ENCODE data around the gene MYO6. TPM values are rescaled to one million over a fixed set of nuclear protein-coding genes. Genes with fewer than 3 reads are reported as not detected.

The MYO6 gene
- total and polyA plus RNA-seq, 5 experiments from 2014 or later, result 0.91 to 5.6 (median 1.5) TPM

DNA sequence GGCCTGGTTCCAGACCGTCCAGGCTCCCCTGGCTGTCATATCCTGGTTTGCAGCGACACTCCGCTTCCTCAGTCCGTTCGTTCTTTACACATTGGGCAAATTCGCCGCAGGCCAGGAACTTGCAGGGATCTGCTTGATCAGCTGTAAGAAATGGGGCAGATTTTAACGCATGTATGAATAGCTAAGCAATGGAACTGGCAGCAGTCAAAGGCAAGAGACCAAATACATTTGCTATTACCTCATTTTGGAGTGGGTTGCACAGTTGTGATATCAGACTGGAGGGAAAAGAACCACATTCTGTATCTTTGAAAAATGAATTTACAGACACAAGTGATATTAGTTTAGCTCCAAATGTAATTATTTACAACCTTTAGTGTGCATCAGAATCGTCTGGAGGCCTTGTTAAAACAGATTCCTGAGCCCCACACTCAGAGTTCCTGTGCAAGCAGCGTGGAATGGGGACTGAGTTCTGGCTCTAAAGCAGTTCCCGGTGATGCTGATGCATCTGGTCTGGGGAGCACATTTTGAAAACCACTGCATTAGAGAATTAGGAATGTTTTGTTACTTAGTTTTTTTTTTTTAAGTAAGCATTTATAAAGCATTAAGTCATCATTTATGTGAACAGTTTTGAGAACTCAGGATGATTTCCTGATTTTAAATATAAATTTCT lies 182.1 kb downstream of the MYO6 start:
- POLR2A ChIA-PET, result no interaction called here
- H3K4me3 Mint-ChIP-seq, result no peak overlapping the region
- no peaks in the 10 kb centered on the region for H3K36me3 Mint-ChIP-seq
- H3K4me1 Mint-ChIP-seq, result peaks cover 6 to 8% (median 8%) of the 10 kb centered on the region in 4 donors
- peaks cover 10 to 31% (median 17%) of the 10 kb centered on the region in 5 donors for H3K27me3 Mint-ChIP-seq
- H3K9me3 Mint-ChIP-seq, result no peaks in the 10 kb centered on the region
- no peak for DNase-seq
- no peak for ATAC-seq
- H3K27ac Mint-ChIP-seq, result no peak overlapping the region

DNA sequence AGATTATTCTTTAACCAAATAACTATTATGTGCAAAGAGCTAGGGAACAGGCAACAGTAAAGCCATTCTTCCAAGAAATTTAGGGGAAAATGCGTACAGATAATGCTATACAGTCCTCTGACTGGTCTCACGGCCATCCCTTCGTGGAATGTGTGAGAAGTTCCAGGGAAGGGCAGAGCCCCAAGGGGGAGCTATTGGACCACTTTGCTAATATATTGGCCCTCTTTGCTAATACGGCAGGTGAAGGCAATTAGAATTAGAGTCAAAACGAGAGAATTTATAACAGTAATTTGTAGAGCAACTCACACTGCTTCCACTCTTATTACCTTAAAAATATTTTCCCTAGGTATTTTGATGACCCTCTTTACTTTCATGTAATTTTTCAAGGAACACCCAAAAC lies 183.0 kb downstream of the MYO6 start:
- no peaks in the 10 kb centered on the region for H3K9me3 Mint-ChIP-seq
- ATAC-seq (no peak), DNase-seq (no peak)
- peaks cover 10 to 40% (median 24%) of the 10 kb centered on the region in 5 donors for H3K27me3 Mint-ChIP-seq
- H3K4me1 Mint-ChIP-seq, result peaks cover 6 to 8% (median 8%) of the 10 kb centered on the region in 4 donors
- H3K36me3 Mint-ChIP-seq, result no peaks in the 10 kb centered on the region
- no peak overlapping the region for H3K4me3 Mint-ChIP-seq
- POLR2A ChIA-PET, result no interaction called here
- H3K27ac Mint-ChIP-seq, result no peak overlapping the region

DNA sequence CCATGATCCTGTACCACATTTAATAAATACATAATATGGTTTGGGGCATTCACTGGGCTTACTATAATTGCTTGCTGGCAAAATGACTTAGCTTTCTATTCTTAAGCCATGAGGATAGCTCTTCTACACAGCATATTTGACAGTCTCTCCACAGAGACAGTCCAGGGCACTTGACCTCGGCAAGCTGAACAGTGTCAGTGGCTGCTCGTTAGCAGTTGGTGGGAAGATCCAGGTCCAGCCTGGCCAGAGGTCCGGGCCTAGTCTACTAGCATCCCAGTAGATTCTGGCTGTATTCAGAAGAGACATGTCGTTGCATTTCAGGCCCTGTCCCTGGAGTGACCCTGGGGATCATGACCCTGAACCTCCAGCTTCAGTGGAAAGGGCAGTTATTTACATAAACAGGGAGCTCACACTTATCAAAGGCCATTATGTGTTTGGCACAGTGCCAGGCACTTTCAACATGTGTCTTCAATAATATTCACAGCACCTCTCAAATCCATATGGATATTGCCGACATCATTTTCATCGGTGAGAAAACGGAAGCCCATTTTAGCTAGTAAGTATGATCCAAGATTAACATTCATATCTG lies 184.4 kb downstream of the MYO6 start:
- Mint-ChIP-seq H3K9me3 (no peaks in the 10 kb centered on the region), H3K4me1 (peaks cover 6 to 8% (median 8%) of the 10 kb centered on the region in 4 donors), H3K4me3 (no peak overlapping the region), H3K36me3 (no peaks in the 10 kb centered on the region), H3K27me3 (peaks cover 10 to 43% (median 24%) of the 10 kb centered on the region in 5 donors), H3K27ac (no peak overlapping the region)
- ATAC-seq (no peak), DNase-seq (no peak)
- POLR2A ChIA-PET, result no interaction called here

GRCh38 chr6:75934643-75935472 lies 185.8 kb downstream of the MYO6 start:
- ATAC-seq, result peak in 1 of 2 donors; percentile 44
- Mint-ChIP-seq H3K27me3 (peaks cover 10 to 43% (median 26%) of the 10 kb centered on the region in 5 donors), H3K9me3 (peaks cover 0 to 4% (median 0%) of the 10 kb centered on the region in 9 donors), H3K27ac (no peak overlapping the region), H3K36me3 (peaks cover 0 to 2% (median 0%) of the 10 kb centered on the region in 3 donors), H3K4me3 (peak overlapping the region; percentile 60 to 87 (median 79)), H3K4me1 (peaks cover 6 to 8% (median 8%) of the 10 kb centered on the region in 4 donors)
- POLR2A ChIA-PET, result no interaction called here
- DNase-seq, result peak in 5 of 10 donors; percentile 8 to 43 (median 19)

DNA sequence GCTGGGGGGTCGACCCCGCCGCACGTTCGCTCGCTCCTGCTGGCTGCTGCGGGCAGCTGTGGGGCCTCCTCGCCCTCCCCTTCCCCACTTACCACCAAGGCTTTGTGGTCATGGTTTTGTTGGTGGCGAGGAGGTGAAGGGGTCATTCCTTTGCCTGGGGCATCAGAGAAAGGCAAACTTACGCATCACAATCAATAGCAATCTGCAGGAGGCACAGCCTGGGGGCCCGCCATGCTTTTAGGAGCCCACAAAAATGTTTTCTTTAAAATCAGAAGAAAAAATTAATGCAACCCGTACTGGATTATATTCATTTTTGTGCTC lies 186.4 kb downstream of the MYO6 start:
- Mint-ChIP-seq H3K36me3 (peaks cover 0 to 5% (median 0%) of the 10 kb centered on the region in 3 donors), H3K4me1 (peaks cover 6 to 8% (median 8%) of the 10 kb centered on the region in 4 donors), H3K27ac (no peak overlapping the region), H3K4me3 (peak overlapping the region in 8 of 10 donors; percentile 60 to 87 (median 80)), H3K9me3 (peaks cover 0 to 7% (median 0%) of the 10 kb centered on the region in 9 donors), H3K27me3 (peaks cover 10 to 43% (median 28%) of the 10 kb centered on the region in 5 donors)
- DNase-seq, result no peak
- ATAC-seq, result no peak
- POLR2A ChIA-PET, result no interaction called here

- peaks cover 6 to 8% (median 8%) of the 10 kb centered on the region in 4 donors for H3K4me1 Mint-ChIP-seq
- peaks cover 10 to 43% (median 28%) of the 10 kb centered on the region in 5 donors for H3K27me3 Mint-ChIP-seq
- H3K27ac Mint-ChIP-seq, result peak overlapping the region in 1 of 10 donors; percentile 43
- POLR2A ChIA-PET, result no interaction called here
- no peak for ATAC-seq
- no peak overlapping the region for H3K4me3 Mint-ChIP-seq
- DNase-seq, result no peak
- peaks cover 0 to 7% (median 0%) of the 10 kb centered on the region in 9 donors for H3K9me3 Mint-ChIP-seq
- H3K36me3 Mint-ChIP-seq, result peaks cover 0 to 5% (median 0%) of the 10 kb centered on the region in 3 donors
Observed at GRCh38 chr6:75936682-75937081, 187.6 kb downstream of the MYO6 start.

GRCh38 chr6:75937846-75938245 lies 188.8 kb downstream of the MYO6 start:
- peaks cover 0 to 5% (median 0%) of the 10 kb centered on the region in 3 donors for H3K36me3 Mint-ChIP-seq

DNA sequence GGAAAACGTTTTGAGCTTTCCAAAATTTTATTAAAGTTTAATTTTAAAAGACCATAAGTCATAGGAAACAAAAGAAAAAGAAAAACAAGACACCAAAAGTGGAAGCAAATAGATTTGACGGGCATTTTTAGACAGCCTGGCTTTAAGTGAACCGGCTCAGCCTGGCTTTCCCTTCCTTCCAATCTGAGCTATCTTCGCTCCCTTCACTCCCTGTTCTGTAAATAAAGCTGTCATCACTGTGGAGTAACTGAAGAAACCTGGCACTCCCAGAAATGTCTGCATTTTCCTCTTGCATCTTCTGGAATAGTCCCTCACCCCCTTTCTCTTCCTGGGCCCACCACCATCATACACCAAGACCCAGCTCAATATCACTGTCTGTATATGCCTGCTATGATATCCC lies 191.5 kb downstream of the MYO6 start:
- DNase-seq (no peak), ATAC-seq (no peak)
- POLR2A ChIA-PET, result no interaction called here
- Mint-ChIP-seq H3K36me3 (peaks cover 0 to 5% (median 0%) of the 10 kb centered on the region in 3 donors), H3K4me1 (peaks cover 0 to 3% (median 0%) of the 10 kb centered on the region in 4 donors), H3K4me3 (no peak overlapping the region), H3K27me3 (peaks cover 4 to 31% (median 15%) of the 10 kb centered on the region in 5 donors), H3K27ac (no peak overlapping the region), H3K9me3 (peaks cover 0 to 7% (median 0%) of the 10 kb centered on the region in 9 donors)

More at GRCh38 chr6:75937846-75938245, 188.8 kb downstream of the MYO6 start:
- DNase-seq, result no peak
- Mint-ChIP-seq H3K27me3 (peaks cover 10 to 37% (median 28%) of the 10 kb centered on the region in 5 donors), H3K27ac (no peak overlapping the region), H3K4me1 (peaks cover 6 to 8% (median 8%) of the 10 kb centered on the region in 4 donors), H3K4me3 (no peak overlapping the region), H3K9me3 (peaks cover 0 to 7% (median 0%) of the 10 kb centered on the region in 9 donors)
- no peak for ATAC-seq
- POLR2A ChIA-PET, result no interaction called here

DNA sequence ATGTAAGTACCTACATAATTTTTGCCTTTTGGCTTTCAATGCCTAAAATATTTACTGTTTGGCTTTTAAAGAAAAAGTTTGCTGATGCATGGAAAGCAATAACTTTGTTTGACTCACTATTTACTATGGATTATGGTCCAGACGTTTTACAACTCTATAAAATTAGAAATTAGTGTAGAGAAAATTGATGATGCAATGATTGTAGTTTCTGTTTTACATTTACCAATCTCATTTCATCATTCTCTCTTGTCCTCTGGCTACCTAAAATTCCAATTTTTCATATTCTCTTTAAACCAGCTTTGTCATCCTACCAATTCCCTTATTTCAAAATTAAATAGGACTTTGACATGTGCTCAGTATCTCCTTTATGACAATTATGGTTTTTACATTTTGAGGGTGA lies 192.5 kb downstream of the MYO6 start:
- Mint-ChIP-seq H3K9me3 (peaks cover 0 to 7% (median 0%) of the 10 kb centered on the region in 9 donors), H3K27ac (no peak overlapping the region), H3K4me3 (no peak overlapping the region), H3K36me3 (peaks cover 0 to 5% (median 0%) of the 10 kb centered on the region in 3 donors), H3K4me1 (no peaks in the 10 kb centered on the region), H3K27me3 (peaks cover 0 to 31% (median 9%) of the 10 kb centered on the region in 5 donors)
- POLR2A ChIA-PET, result no interaction called here
- ATAC-seq (no peak), DNase-seq (no peak)

DNA sequence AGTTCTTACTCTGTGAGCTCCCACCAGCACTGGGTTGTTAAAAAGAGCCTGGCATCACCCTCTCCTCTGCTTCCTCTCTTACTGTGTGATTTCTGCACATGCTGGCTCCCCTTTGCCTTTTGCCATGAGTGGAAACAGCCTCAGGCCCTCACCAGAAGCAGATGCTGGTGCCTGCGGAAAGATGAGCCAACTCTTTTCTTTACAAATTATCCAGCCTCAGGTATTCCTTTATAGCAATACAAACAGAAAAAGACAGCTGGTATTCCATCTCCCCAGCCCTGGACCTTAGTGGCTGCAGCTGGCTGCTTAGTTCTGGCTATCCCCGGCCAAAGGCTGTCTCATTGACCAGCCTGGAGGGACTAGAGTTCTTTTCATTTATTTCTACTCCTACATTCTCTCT lies 194.3 kb downstream of the MYO6 start:
- H3K4me1 Mint-ChIP-seq, result no peaks in the 10 kb centered on the region
- peaks cover 0 to 23% (median 4%) of the 10 kb centered on the region in 5 donors for H3K27me3 Mint-ChIP-seq
- ATAC-seq, result no peak
- no peak overlapping the region for H3K27ac Mint-ChIP-seq
- no peak overlapping the region for H3K4me3 Mint-ChIP-seq
- POLR2A ChIA-PET, result no interaction called here
- peaks cover 0 to 5% (median 0%) of the 10 kb centered on the region in 3 donors for H3K36me3 Mint-ChIP-seq
- peaks cover 0 to 7% (median 0%) of the 10 kb centered on the region in 9 donors for H3K9me3 Mint-ChIP-seq
- DNase-seq, result no peak

GRCh38 chr6:75946146-75946831 lies 197.2 kb downstream of the MYO6 start:
- H3K4me3 Mint-ChIP-seq, result no peak overlapping the region
- ATAC-seq, result no peak
- no peaks in the 10 kb centered on the region for H3K36me3 Mint-ChIP-seq
- no peaks in the 10 kb centered on the region for H3K4me1 Mint-ChIP-seq
- H3K9me3 Mint-ChIP-seq, result no peaks in the 10 kb centered on the region
- H3K27ac Mint-ChIP-seq, result no peak overlapping the region
- DNase-seq, result no peak
- H3K27me3 Mint-ChIP-seq, result peaks cover 2 to 23% (median 3%) of the 10 kb centered on the region in 5 donors
- POLR2A ChIA-PET, result no interaction called here

GRCh38 chr6:75947935-75948334 lies 198.9 kb downstream of the MYO6 start:
- no peak overlapping the region for H3K27ac Mint-ChIP-seq
- ATAC-seq (no peak), DNase-seq (no peak)
- H3K27me3 Mint-ChIP-seq, result peaks cover 2 to 23% (median 3%) of the 10 kb centered on the region in 5 donors
- H3K4me1 Mint-ChIP-seq, result no peaks in the 10 kb centered on the region
- no peaks in the 10 kb centered on the region for H3K36me3 Mint-ChIP-seq
- H3K4me3 Mint-ChIP-seq, result no peak overlapping the region
- H3K9me3 Mint-ChIP-seq, result peaks cover 0 to 2% (median 0%) of the 10 kb centered on the region in 9 donors
- POLR2A ChIA-PET, result no interaction called here

All from naive thymus-derived CD8-positive, alpha-beta T cell (primary cell).